DMS53 (cell line): ENCODE measurements around the gene IRS4.

Source experiments
- DNase-seq: peaks from one replicate; lab custom pipeline; 2025; lab: John Stamatoyannopoulos, UW

The IRS4 gene

DNA sequence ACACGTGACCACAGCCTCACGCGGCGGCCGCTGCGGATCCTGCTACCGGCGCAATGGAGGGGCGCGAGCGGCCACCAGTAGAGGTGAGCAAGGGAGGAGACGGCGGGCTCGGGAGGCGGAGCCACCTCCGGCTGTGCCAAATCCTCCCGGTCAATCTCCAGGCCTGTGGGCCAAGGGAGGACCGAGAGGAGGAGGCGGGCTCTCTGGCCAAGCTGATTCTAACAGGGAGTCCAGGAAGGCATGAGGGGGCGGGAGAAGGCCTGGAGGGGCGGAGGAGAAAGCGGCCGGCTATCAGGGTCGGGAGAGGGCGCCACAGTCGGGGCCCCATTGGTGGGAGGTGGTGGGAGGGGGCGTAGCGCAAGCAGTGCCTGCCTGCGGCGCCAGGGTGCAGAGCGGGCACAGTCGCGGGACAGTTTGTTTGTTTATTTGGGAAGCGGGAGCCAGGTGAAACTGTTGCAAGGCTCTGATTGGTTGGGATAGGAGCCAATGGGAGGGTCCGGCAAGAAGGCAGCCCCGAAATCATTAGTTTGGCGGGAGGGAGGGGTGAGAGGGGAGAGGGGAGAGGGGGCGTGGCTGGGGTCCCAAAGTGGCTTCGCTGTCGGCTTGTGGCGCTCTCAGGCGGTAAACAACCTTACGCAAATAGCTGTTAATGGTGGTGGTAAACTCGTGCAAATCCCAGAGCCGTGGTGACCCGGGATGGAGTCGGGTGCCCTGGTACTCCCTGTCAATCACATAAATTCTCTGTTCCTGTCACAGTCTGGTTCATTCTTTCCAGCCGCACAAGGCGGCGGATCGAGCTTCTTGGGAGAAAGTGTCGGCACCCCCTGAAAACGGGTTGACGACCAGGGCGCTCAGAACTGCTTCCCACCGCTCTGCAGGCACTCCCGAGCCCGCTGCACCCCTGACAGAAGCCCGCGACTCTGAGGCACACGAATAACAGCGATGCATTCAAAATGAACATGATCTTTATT, at the start of gene IRS4:
Gene IRS4 (minus strand): TSS at position 55 of the 971 bp plus-strand sequence.
- DNase-seq, result peak; percentile 91

DNA sequence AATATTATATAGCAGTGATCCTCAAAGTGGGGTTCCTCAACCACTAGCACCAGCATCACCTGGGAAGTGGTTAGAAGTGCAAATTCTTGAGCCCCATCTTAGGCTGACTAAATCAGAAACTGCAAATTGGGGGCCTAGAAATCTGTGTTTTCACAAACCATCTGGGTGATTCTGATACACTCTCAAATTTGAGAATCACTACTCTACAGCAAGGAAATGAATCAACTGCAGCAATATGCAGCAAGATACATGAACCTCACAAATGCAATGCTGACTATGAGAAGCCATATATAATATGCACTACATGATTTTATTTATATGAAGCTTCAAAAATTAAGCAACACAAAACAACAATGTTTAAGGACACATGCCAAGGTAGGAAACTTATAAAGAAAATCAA, 36.2 kb upstream of the IRS4 start:
- DNase-seq, result no peak

DNA sequence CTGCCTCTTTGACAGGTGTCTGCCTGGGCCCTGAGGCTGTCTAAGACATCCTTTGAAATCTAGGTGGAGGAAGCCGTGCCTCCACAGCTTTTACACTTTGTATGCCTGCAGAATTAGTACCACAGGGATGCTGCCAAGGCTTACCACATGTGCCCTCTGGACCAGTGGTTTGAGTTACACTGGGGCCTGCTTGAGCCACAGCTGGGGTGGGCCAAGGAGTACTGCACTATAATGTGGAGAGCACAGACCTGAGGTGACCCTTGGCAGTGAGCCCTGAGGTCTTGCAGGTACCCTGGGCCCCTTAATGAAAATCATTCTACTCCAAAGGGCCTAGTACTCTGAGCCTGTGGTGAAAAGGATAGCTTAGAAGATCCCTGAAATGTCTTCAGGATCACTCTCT, 27.2 kb upstream of the IRS4 start:
- no peak for DNase-seq

DNA sequence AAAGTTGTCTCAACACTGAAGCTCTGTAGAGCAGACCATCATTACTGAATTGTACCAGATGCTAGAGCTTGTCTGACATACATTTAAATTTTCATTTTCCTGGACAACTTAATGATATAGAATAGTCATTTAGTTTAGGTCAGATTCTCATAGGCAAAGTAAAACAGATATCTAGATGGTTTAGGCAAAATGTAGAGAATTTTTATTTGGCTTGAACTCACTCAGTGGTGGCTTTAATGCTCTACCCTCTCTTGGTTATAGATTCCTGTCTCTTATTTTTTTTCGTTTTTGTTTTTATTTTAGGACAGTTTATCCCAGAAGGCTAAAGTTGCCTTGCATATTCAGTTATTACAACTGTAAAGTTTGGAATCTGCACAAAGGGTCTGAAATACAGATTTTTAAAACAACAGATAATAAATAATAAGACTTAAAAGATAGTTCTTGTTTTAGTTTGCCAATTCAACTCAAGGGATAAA, 4.0 kb upstream of the IRS4 start:
- DNase-seq, result no peak

DNA sequence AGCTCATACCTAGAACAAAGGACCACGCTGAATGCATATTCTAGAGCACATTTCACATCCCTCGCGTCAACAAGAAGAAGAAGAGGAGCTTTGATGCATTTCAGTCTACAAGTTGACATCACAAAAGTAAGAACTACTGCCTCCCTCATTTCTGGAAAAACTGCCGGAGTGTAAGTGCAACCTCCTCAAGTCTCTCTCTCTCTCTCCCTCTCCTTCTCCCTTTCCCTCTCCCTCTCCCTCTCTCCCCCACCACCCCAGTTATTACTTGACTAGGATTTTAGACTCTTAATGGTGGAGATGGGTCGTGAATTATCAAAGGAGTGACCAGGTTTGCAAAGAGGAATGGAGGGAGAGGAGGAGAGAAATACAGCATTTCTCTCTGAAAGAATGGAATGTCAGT, 1.4 kb upstream of the IRS4 start:
- DNase-seq, result peak; percentile 3

DNA sequence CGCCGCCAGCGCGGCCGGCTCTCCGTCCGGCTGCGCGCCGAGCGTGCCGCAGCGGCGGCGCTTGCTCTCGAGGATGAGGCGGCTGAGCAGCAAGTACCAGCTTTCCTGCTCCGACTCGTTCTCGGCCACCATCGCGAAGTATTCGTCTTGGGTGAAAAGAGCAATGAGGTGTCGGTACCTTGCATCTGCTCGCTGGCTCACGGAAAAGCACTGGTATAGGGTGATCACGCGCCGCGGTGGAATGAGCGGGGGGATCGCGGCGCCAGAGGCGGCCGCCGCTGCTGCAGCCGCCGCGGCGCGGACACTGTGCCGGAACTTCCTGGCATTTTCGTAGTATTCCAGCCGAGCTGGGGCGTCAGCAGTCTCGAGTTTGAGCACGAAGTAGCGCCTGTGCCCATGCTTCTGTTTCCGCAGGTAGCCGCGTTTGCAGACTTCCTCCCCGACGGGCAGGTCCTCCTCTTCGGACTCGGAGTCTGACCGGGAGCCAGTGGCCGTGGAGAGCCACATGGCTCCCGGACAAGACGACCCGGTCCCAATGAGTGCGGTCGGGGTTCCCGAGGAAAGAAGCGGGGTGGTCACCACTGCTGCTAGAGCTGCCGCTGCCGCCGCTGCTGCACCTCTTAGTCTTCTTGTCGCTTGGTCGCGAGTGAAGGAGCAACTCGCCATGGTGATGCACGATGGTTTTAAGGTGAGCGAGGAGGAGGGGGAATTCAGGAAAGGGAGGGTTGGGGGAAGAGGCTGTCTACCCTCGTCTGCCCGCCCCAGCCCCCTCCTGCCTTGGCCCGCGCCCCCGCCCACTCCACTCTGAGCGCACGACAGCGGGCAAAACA, 469 bp downstream of the IRS4 start:
- DNase-seq, result peak; percentile 76

DNA sequence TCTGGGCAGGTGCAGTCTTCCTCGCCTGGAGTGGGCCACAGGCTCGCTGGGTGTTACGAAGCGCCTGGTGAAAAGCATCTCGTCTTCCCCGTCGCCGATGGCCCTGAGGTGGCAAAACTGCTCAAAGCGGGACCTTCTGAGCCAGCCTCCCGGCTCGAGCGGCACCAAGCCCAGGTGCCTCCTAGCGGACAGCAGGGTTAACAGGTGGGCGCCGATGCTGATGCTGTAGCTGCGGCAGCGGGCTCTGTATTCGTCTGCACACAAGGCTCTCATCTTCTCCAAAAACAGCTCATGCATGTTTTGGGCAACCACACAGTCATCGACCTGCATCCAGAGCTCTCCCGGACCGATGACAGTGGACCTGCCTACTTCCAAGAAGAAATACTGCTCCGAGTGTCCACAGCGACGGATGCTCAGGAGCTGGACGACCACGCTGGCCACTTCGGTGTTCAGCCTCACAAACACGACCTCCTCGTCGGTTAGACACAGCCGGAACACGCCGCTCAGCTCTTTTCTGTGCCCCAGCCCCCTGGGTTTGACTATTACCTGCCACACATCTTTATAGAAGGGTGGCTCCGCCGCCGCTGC, 1.2 kb downstream of the IRS4 start:
- DNase-seq, result peak; percentile 79

DNA sequence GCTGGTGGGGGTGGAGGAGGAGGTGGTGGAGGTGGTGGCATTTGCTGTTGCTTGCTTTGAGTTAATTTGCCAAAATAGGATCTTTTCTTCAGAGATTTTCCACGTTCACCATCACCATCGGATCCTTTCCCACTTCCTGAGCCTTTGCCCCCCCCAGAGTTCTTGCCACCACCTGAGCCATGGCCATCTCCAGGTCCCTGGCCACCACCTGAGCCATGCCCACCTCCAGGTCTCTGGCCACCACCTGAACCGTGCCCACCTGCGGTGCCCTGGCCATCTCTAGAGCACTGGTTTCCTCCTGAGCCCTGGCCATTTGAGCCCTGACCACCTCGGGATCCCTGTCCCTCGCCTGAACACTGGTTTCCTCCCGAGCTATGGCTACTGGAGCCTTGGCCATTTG, 1.9 kb downstream of the IRS4 start:
- DNase-seq, result no peak

DNA sequence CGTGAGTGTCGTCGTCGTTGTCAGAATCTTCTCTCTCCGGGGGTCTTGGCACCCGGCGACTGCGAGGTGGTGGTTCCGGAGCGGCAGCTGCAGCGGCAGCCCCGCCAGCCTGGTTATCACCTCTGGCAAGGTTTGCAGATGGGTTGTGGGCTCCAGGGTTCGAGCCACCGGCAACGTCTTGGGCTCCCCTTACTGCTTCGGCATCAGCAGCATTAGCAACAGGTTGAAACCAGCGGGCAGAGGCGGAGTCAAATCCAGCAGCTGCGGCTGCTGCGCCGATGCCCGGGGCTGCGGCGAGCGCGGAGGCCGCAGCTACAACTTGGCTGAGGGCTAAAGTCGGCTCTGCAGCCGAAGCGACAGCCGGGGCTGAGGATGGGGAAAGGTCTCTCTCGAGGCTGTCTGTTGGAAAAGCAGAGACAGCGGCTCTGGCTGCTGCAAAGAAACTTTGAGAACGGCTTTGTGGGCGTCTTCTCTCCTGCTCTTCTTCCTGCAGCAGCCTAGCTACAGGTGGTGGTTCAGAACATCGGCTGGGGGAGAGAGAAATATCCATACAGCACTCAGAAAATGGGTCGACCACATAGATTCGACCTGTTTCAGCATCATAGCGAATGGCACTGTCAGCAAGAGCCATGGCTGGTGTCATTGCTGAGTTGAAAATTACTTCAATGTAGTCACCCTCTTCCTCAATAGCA, 3.6 kb downstream of the IRS4 start:
- DNase-seq, result no peak

DNA sequence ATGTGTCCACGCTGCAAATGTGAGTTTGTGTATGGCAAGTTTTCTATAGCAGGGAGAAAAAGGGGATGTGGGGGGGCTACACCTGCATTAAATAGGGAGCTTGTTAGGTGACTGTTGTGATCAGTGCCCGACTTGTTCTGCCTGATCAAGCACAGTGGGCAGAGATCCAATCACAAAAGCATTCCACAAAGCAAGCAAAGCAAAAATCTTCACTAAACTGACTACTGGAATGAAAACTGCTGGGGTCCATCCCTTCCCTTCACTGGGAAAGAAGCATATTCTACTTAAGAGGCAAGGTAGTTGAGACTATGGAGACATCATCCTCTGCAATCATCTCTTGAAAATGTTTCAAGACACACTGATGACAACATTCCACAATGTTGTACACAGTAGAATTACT, 5.2 kb downstream of the IRS4 start:
- DNase-seq, result no peak

DNA sequence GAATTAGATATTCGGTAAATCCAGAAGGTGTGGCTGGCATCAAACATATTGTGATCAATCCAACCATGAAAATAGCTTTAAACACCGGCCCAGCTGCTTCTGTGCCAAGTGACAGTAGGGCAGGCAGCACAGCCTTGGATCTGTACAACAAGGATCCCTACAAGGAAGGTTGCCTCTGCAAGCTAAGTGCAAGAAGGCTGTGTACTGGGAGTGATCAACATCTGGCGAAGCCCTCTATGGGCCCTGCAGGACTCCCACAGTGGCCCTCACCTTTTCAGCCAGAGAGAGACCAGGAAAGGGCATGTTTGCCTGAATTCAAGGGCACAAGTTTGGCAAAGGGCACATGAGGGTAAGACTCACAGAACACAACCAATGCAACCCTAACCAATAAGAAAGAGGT, 9.6 kb downstream of the IRS4 start:
- DNase-seq, result no peak

DNA sequence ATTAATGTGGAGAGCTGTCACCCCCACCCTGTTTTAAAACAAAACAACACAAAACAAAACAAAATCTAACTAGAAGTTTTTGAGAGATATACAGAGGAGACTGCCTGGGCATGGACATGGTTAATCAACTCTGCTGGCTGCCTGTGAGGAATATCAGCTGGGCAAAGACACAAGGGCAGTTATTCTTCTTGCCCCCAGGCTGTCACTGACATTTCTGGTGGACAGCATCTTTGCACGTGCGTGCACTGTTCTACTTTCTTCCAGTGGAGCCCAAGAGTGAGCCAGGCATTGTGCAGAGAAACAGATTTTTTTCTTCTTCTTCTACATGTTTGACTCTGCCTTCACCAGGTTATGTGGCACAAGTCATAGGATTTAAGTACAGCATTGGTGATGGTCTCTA, 13.8 kb downstream of the IRS4 start:
- DNase-seq, result no peak

DNA sequence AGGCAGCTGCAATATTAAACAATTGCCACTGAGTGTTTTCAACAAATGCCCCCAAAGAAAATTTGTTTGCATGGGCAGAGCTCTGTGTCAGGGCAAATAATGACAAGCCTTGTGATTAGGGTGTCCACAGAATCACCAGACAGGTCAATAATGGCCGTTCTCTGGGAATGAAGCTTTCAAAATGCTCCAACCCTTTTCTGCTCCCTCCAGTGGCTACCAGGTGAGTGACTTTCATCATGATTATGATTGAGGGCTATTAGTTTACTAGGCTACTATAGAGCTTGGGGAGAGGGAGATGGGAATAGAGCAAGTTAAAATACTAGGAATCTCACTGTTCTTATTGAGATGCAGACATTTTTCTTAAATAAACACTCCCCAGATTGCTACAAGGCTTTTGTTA, 23.5 kb downstream of the IRS4 start:
- peak; percentile 3 for DNase-seq

DNA sequence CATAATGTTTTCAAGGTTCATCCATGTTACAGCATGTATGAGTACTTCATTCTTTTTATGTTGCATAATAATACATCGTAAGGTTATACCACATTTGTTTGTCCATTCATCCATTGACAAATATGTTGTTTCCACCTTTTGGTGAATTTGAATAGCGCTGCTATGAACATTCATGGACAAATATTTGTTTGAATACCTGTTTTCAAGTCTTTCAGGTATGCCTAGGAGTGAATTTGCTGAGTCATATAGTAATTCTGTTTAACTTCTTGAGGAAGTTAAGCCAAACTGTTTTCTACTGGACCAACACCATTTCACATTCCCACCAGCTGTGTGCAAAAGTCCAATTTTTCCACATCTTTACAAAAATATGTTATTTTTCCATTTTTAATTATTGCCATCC, 31.5 kb downstream of the IRS4 start:
- peak; percentile 68 for DNase-seq

DNA sequence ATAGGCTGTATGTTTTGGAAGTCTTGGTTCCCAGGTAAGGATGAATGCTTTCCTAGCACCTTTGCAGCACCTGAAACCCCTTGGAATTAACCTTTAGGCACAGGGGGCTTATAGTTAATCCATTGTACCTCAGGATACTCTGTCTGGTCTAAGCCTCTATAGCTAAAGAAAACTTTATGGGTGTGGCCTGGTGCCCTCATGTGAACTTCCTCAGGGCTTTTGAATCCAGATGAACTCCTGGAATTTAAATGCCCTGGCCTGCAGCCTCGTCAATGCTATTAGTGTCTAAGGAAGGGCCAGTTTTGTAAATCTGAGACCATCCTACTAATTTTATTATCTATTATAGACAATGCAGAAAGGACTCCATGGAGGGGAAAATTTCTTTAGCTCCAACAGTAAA, 33.8 kb downstream of the IRS4 start:
- DNase-seq, result no peak

DNA sequence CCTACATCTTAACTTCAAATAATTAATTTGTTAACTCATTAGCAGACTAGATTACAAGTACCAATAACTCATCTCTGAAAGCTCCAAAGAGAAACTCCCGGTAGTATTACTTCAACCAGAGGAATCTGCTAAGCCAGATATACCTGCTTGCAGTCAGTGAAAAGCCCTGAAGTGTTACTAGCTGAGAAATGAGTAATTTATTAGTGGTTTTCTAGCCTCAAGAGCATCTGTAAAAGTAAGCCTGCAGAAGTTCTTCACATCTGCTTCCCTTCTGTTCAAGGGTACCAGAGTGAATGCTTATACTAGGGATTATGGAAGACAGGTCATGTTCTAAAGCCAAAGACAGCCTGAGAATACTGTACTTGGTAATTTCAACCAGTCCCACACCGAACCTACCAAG, 34.7 kb downstream of the IRS4 start:
- no peak for DNase-seq

DNA sequence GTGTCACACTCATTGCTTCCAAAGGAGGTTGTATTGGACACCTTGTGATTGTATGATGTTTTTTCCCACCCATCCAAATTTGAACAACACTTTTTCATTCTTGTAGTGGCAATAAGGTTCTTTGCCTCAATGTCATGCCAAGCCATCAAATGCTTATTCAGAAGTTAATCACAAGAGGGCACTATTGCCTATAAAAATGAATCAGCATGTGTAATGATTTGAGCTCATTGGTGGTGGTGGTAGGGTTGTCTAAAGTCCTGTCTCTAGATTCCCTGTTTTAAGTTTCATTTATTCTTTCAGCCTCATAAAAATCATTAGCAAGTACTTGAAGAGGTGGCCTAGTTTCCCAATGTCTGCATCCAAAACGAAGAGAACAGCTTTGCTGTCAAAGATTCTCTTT, 37.0 kb downstream of the IRS4 start:
- DNase-seq, result peak; percentile 79

DNA sequence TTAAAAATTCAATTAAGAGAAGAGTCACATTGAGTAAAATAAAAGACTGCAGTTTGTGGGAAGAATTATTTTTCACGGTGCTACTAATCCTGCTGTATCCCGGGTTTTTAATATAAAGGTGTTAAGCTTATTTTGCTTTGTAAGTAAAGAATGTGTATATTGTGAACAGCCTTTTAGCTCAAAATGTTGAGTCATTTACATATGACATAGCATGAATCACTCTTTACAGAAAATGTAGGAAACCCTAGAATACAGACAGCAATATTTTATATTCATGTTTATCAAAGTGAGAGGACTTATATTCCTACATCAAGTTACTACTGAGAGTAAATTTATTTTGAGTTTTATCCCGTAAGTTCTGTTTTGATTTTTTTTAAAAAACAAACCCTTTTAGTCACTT, 39.7 kb downstream of the IRS4 start:
- DNase-seq, result no peak
